OCI-M2 (cell line): ENCODE results near the gene KLC1.
"Not testable (repeated sequence)": the region's sequence is repeated elsewhere in the genome, so short reads cannot be mapped to it uniquely, and the experiment has no call there.

Source experiments
- DNase-seq: peaks from one replicate; lab custom pipeline; 2025; ENCODE audit not compliant: unreplicated experiment; lab: John Stamatoyannopoulos, UW

KLC1 gene

GRCh38 chr14:103688906-103689902 lies 60.2 kb downstream of the KLC1 start:
- no peak for DNase-seq

GRCh38 chr14:103690332-103690731 lies 61.3 kb downstream of the KLC1 start:
- DNase-seq: no peak

GRCh38 chr14:103691655-103692054 lies 62.6 kb downstream of the KLC1 start:
- DNase-seq: not testable (repeated sequence)

GRCh38 chr14:103692159-103692558 lies 63.1 kb downstream of the KLC1 start:
- DNase-seq: no peak

- no peak for DNase-seq
These were observed 63.9 kb downstream of the KLC1 start for GRCh38 chr14:103692871-103693270.

GRCh38 chr14:103693515-103693914 lies 64.5 kb downstream of the KLC1 start:
- DNase-seq: no peak

GRCh38 chr14:103694572-103695026 lies 65.6 kb downstream of the KLC1 start:
- no peak for DNase-seq

- no peak for DNase-seq
These were observed 66.5 kb downstream of the KLC1 start for GRCh38 chr14:103695296-103696069.

- DNase-seq: no peak
These were observed 67.0 kb downstream of the KLC1 start for GRCh38 chr14:103696070-103696402.

- DNase-seq: no peak
These were observed 67.6 kb downstream of the KLC1 start for GRCh38 chr14:103696466-103697071.

- no peak for DNase-seq
These were observed 68.2 kb downstream of the KLC1 start for GRCh38 chr14:103697206-103697602.

GRCh38 chr14:103697603-103698379 lies 68.8 kb downstream of the KLC1 start:
- no peak for DNase-seq

- DNase-seq: no peak
These were observed 69.6 kb downstream of the KLC1 start for GRCh38 chr14:103698380-103699260.

GRCh38 chr14:103699261-103699661 lies 70.2 kb downstream of the KLC1 start:
- no peak for DNase-seq

- no peak for DNase-seq
These were observed 71.1 kb downstream of the KLC1 start for GRCh38 chr14:103699901-103700752.

- no peak for DNase-seq
These were observed 71.9 kb downstream of the KLC1 start for GRCh38 chr14:103700753-103701490.

- no peak for DNase-seq
These were observed 73.1 kb downstream of the KLC1 start for GRCh38 chr14:103702095-103702494.
